PC-9 (cell line): Measurements from ENCODE around the gene CC2D2A. TPM values are rescaled to one million over a fixed set of nuclear protein-coding genes. Genes with fewer than 3 reads are reported as not detected.

Experiments
- BruUV-seq: library from RNA; stranded (reverse); fragments of 400-500 nt; replicated peaks from 2 replicates; lab custom pipeline; 2021; lab: Mats Ljungman, UMichigan
- CTCF ChIA-PET: fragments of 300-600 bp; sonication (Branson Sonifier 250); formaldehyde crosslinking; loops from one replicate; lab custom pipeline; 2022; ENCODE audit warnings: antibody characterized with exemption; lab: Charles Lee
- POLR2A ChIA-PET: fragments of 300-600 bp; sonication (Branson Sonifier 250); formaldehyde crosslinking; loops from one replicate; lab custom pipeline; 2022; ENCODE audit warnings: antibody characterized with exemption; ENCODE audit not compliant: unreplicated experiment; lab: Charles Lee
- DNase-seq, 2 experiments: peaks; one replicate each; pipeline versions ENCODE4 v3.0.0 to v3.0.0-alpha.2; 2015 to 2022; ENCODE audit warnings: mixed read lengths in 1 of 2
- H2AFZ ChIP-seq: fragments of 200-600 bp; sonication (generic); 2 replicates; pipeline ENCODE4 v1.8.1; 2017; ENCODE audit warnings: antibody characterized with exemption
- H3F3A ChIP-seq: fragments of 200-600 bp; sonication (generic); 2 replicates; pipeline ENCODE4 v1.8.1; 2017; ENCODE audit warnings: antibody characterized with exemption, mild to moderate bottlenecking, low read depth; ENCODE audit not compliant: insufficient read depth
- H3K27ac ChIP-seq: fragments of 200-600 bp; sonication (generic); 2 replicates; pipeline ENCODE4 v1.6.1; 2016; ENCODE audit warnings: mixed run types
- H3K27me3 ChIP-seq: fragments of 200-600 bp; sonication (generic); 2 replicates; pipeline ENCODE4 v1.6.1; 2016; ENCODE audit warnings: low read depth, mixed run types; ENCODE audit not compliant: insufficient read depth
- H3K36me3 ChIP-seq: fragments of 200-600 bp; sonication (generic); 2 replicates; pipeline ENCODE4 v1.6.1; 2016; ENCODE audit warnings: low read depth, mixed run types
- H3K4me1 ChIP-seq: fragments of 200-600 bp; sonication (generic); replicated peaks from 2 replicates; pipeline ENCODE4 v1.6.1; 2016; ENCODE audit warnings: mixed run types; ENCODE audit not compliant: insufficient read depth
- H3K4me2 ChIP-seq: fragments of 200-600 bp; sonication (generic); 2 replicates; pipeline ENCODE4 v1.6.1; 2017; ENCODE audit warnings: mixed run types
- H3K4me3 ChIP-seq: fragments of 200-600 bp; sonication (generic); 2 replicates; pipeline ENCODE4 v1.6.1; 2016; ENCODE audit warnings: mixed run types
- H3K79me2 ChIP-seq: fragments of 200-600 bp; sonication (generic); 2 replicates; pipeline ENCODE4 v1.6.1; 2017; ENCODE audit warnings: low read depth, mixed run types
- H3K9me2 ChIP-seq: fragments of 200-600 bp; sonication (generic); 2 replicates; pipeline ENCODE4 v1.8.1; 2017; ENCODE audit warnings: mild to moderate bottlenecking; ENCODE audit not compliant: insufficient read depth
- H3K9me3 ChIP-seq: fragments of 200-600 bp; sonication (generic); 2 replicates; pipeline ENCODE4 v1.8.1; 2016; ENCODE audit warnings: low read depth; ENCODE audit not compliant: insufficient read depth
- H4K20me1 ChIP-seq: fragments of 200-600 bp; sonication (generic); 2 replicates; pipeline ENCODE4 v1.8.1; 2017; ENCODE audit not compliant: insufficient read depth
- EZH2 ChIP-seq: fragments of 200-600 bp; sonication (generic); IDR thresholded peaks from 2 replicates; pipeline ENCODE4 v1.8.0; 2017; ENCODE audit warnings: antibody characterized with exemption, low read depth
- intact Hi-C: fragments of 100-400 bp; cut with micrococcal nuclease; formaldehyde crosslinking; loops from one replicate; pipeline ENCODE4 v1.10.0; 2022; ENCODE audit not compliant: unreplicated experiment
- total RNA-seq: library from RNA; stranded (reverse); gene quantifications from 2 replicates; pipeline ENCODE4 v1.2.3, GENCODE V29; 2021
- TF ChIP-seq, protein P1 (sequence below): fragments of 200-600 bp; sonication (generic); conservative IDR thresholded peaks from 2 replicates; pipeline ENCODE4 v1.6.1; 2017; ENCODE audit warnings: mixed run types, antibody characterized with exemption, mild to moderate bottlenecking, moderate library complexity

Gene CC2D2A
- total RNA-seq, 1 experiment from 2014 or later, result 6.9 TPM

DNA sequence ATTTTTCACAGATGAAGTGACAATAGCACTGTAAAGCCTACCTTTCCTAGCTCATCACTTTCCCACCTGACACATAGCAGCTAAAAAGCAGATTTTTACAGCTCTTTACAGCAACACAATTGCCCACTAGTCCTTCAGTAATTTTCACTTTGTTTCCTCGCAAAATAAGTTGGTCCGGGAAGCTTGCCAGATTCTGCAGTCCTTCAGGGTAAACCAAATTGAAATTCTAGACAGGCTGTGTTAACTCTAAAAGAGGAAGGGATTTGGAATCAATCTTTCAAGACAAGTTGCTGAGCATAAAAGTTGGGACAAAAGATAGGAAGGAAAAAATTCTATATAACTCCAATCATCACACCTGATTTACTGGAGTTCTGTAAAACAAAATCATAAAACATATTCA lies 33.2 kb upstream of the CC2D2A start:
- H3K4me3 ChIP-seq, result no peak overlapping the region
- H3K4me2 ChIP-seq, result no peak overlapping the region
- no peak overlapping the region for H3K27ac ChIP-seq
- no peaks in the 10 kb centered on the region for H3K4me1 ChIP-seq
- H3K9me3 ChIP-seq, result no peaks in the 10 kb centered on the region
- no peaks in the 10 kb centered on the region for H4K20me1 ChIP-seq
- H3F3A ChIP-seq, result no peaks in the 10 kb centered on the region
- no peaks in the 10 kb centered on the region for H3K27me3 ChIP-seq
- H3K36me3 ChIP-seq, result no peaks in the 10 kb centered on the region
- intact Hi-C loops, result no loop called here
- no peaks in the 10 kb centered on the region for H3K9me2 ChIP-seq
- ChIA-PET POLR2A (no interaction called here), CTCF (no interaction called here)
- TF ChIP-seq, protein P1, sequence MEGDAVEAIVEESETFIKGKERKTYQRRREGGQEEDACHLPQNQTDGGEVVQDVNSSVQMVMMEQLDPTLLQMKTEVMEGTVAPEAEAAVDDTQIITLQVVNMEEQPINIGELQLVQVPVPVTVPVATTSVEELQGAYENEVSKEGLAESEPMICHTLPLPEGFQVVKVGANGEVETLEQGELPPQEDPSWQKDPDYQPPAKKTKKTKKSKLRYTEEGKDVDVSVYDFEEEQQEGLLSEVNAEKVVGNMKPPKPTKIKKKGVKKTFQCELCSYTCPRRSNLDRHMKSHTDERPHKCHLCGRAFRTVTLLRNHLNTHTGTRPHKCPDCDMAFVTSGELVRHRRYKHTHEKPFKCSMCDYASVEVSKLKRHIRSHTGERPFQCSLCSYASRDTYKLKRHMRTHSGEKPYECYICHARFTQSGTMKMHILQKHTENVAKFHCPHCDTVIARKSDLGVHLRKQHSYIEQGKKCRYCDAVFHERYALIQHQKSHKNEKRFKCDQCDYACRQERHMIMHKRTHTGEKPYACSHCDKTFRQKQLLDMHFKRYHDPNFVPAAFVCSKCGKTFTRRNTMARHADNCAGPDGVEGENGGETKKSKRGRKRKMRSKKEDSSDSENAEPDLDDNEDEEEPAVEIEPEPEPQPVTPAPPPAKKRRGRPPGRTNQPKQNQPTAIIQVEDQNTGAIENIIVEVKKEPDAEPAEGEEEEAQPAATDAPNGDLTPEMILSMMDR, result no peak
- no peak for TF ChIP-seq EZH2
- DNase-seq, result no peak
- no peak overlapping the region for H2AFZ ChIP-seq
- H3K79me2 ChIP-seq, result no peaks in the 10 kb centered on the region
- BruUV-seq, result no TSS peak

DNA sequence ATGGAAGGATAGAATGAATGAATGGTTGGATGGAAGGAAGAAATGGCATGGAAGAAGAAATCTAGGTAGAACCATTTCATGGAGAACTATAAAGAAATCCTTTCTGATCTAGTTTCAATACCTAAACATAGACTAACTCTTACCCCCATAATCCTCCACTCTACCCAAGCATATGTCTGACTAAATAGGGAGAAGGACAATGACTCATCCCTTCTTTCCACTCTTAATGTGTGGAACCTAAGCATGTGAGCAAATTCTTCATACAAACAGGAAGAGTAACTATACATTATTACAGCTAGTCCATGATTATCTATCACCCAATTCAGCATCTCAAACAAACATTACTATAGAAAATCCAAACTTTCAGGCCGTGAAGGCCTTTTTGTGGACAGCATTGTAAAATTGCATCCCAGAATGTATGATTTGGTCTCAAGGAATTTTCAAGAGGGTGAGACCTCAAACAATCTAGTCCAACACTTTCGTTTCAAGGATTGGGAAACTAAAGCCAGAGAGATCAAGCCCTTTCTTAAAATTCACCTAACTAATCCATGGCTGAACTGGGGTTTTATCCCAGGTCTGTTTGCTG lies 30.6 kb upstream of the CC2D2A start:
- H3K79me2 ChIP-seq, result no peaks in the 10 kb centered on the region
- no peaks in the 10 kb centered on the region for H3K27me3 ChIP-seq
- no peaks in the 10 kb centered on the region for H3K9me3 ChIP-seq
- intact Hi-C loops, result no loop called here
- BruUV-seq, result no TSS peak
- H4K20me1 ChIP-seq, result no peaks in the 10 kb centered on the region
- no peak overlapping the region for H3K4me3 ChIP-seq
- H3K27ac ChIP-seq, result no peak overlapping the region
- H3K4me2 ChIP-seq, result no peak overlapping the region
- no peaks in the 10 kb centered on the region for H3K4me1 ChIP-seq
- H3K9me2 ChIP-seq, result no peaks in the 10 kb centered on the region
- no peaks in the 10 kb centered on the region for H3K36me3 ChIP-seq
- POLR2A ChIA-PET, result no interaction called here
- CTCF ChIA-PET, result interaction anchor here (0.7 kb wide), 1 partner anchor 1294 kb away, joined by 5 read pairs; no protein-coding TSS in a partner anchor
- H2AFZ ChIP-seq, result no peak overlapping the region
- no peak for TF ChIP-seq EZH2
- TF ChIP-seq, protein P1, result no peak
- no peak for DNase-seq
- no peaks in the 10 kb centered on the region for H3F3A ChIP-seq

DNA sequence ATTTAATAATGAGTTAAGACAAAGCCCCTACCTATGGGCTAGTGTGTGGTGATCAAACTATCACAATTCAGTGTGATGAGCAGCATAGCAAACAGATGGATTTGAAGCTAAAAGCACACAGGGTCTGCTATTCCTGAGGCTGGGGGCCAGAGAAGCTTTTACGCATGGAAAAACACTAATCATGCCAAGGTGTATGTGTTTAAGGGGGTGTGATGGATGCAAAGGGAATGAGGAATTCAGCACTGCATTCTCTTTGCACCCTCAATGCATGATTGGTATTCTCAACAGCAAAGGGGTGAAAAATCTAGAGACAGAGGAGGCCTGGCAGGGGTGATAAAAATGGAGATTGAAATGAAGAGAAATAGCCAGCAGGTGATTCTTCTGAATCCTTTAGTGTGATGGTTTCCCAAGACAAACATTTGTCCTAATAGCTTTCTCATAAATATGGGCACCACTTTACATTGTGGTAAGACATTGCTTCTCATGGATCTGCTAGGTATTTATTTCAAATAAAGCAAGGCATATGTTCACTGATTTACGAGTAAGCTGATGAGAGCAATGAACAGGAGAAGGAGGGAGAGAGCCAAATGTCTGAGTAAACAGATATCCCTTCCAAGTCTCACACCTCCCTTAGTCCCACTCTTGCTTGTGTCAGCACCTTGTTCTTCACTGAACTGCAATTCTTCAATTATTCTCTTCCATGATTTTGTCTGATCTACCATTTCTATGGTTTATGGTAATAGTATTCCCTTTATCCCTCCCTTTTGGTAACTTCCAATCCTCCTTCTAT lies 26.1 kb upstream of the CC2D2A start:
- Histone ChIP-seq H3K36me3 (no peaks in the 10 kb centered on the region), H3K79me2 (no peaks in the 10 kb centered on the region)
- CTCF ChIA-PET, result no interaction called here

More for the DNA sequence above, 26.1 kb upstream of the CC2D2A start:
- Histone ChIP-seq H3K4me3 (no peak overlapping the region), H3K27me3 (no peaks in the 10 kb centered on the region), H3F3A (no peaks in the 10 kb centered on the region), H3K9me2 (no peaks in the 10 kb centered on the region), H4K20me1 (no peaks in the 10 kb centered on the region), H3K27ac (no peak overlapping the region), H2AFZ (no peak overlapping the region), H3K4me1 (no peaks in the 10 kb centered on the region), H3K4me2 (no peak overlapping the region), H3K9me3 (no peaks in the 10 kb centered on the region)
- DNase-seq, result no peak
- intact Hi-C loops, result loop anchor here (2.0 kb wide), 1 partner anchor 43 kb away; no protein-coding TSS in a partner anchor
- BruUV-seq, result no TSS peak
- no peak for TF ChIP-seq EZH2
- TF ChIP-seq, protein P1, result no peak
- POLR2A ChIA-PET, result no interaction called here
